ENCODE results near the gene KMT5B. TPM values are rescaled to one million over a fixed set of nuclear protein-coding genes. Genes with fewer than 3 reads are reported as not detected.

The KMT5B gene
- total RNA-seq, 1 experiment from 2014 or later: 35.1 TPM

- Histone ChIP-seq H3K9me3 (ENCODE audit: control insufficient read depth in 1 of 2, insufficient read depth in 1 of 2, low read depth in 1 of 2, low read length in 2 of 2) (no peaks in the 10 kb centered on the region), H3K4me1 (ENCODE audit: control insufficient read depth in 1 of 2, insufficient read depth in 2 of 2, low read length in 2 of 2) (peaks cover 0 to 6% of the 10 kb centered on the region in 2 experiments; a peak in 1 of 4 replicates), H3K9ac (ENCODE audit: low read length) (no peak overlapping the region), H3K27me3 (ENCODE audit: insufficient read depth, low read length) (no peaks in the 10 kb centered on the region), H3K36me3 (ENCODE audit: control insufficient read depth in 1 of 2, insufficient read depth in 2 of 2, low read length in 2 of 2) (peaks cover 7 to 22% of the 10 kb centered on the region in 2 experiments; a peak in 2 of 4 replicates), H4K20me1 (ENCODE audit: insufficient read depth) (no peaks in the 10 kb centered on the region), H3K4me3 (replicated peaks in 1 of 2; ENCODE audit: low read depth in 1 of 2, low read length in 2 of 2) (no peak overlapping the region), H3K27ac (ENCODE audit: low read depth, low read length) (no peak overlapping the region), H3K9me2 (ENCODE audit: insufficient read depth) (no peaks in the 10 kb centered on the region), H3K4me2 (ENCODE audit: low read length) (no peak overlapping the region), H3K79me2 (ENCODE audit: insufficient read depth, low read length) (no peaks in the 10 kb centered on the region), H2AFZ (ENCODE audit: low read depth, low read length, poor library complexity, severe bottlenecking) (no peak overlapping the region)
- RAD21 ChIA-PET (ENCODE audit: low non-redundant PET in 1 of 2, low total read pairs in 2 of 2, uncharacterized antibody in 2 of 2, unreplicated experiment in 2 of 2): no interaction called here
- no peak for DNase-seq (ENCODE audit: low read depth, low spot score)
- TF ChIP-seq EZH2 (IDR thresholded peaks at IDR 0.05) (no peak), ATF3 (IDR thresholded peaks at IDR 0.05) (no peak), ZNF274 (IDR thresholded peaks at IDR 0.05; ENCODE audit: low read depth, low read length) (no peak), RAD21 (IDR thresholded peaks at IDR 0.05; ENCODE audit: low read depth) (no peak), TCF7L2 (IDR thresholded peaks at IDR 0.05; ENCODE audit: borderline replicate concordance, extremely low read depth, insufficient read depth, insufficient read length) (no peak), POLR2A (IDR thresholded peaks at IDR 0.05; ENCODE audit: borderline replicate concordance, extremely low read depth, insufficient read depth, insufficient read length) (no peak), CEBPB (IDR thresholded peaks at IDR 0.05; ENCODE audit: low read depth) (no peak), SRF (IDR thresholded peaks at IDR 0.05; ENCODE audit: low read depth) (no peak), ZBTB33 (IDR thresholded peaks at IDR 0.05; ENCODE audit: extremely low read depth, insufficient replicate concordance, low read length) (no peak), EGR1 (IDR thresholded peaks at IDR 0.05; ENCODE audit: low read depth) (no peak), SP1 (IDR thresholded peaks at IDR 0.05; ENCODE audit: low read depth) (no peak), JUND (IDR thresholded peaks at IDR 0.05) (no peak), CBX3 (IDR thresholded peaks at IDR 0.05; ENCODE audit: low read depth) (no peak), FOSL1 (IDR thresholded peaks at IDR 0.05; ENCODE audit: low read depth) (no peak), YY1 (IDR thresholded peaks at IDR 0.05; ENCODE audit: extremely low read depth, insufficient replicate concordance, low read depth, low read length) (no peak), ELF1 (IDR thresholded peaks at IDR 0.05; ENCODE audit: borderline replicate concordance, low read depth) (no peak)
- ATAC-seq: no peak
- POLR2A ChIA-PET: no interaction called here
- intact Hi-C loops (cut with micrococcal nuclease): no loop called here
- BruUV-seq (replicated peaks): no TSS peak
- CTCF ChIA-PET: no interaction called here
These were observed 47.5 kb downstream of the KMT5B start for GRCh38 chr11:68165601-68166000.

Data from HCT116 (cell line).